HPDE6-E6E7 (cell line): Measurements from ENCODE around the gene KMT5B.
"Not testable (repeated sequence)": the region's sequence is repeated elsewhere in the genome, so short reads cannot be mapped to it uniquely, and the experiment has no call there.

Experiments
- DNase-seq: peaks from one replicate; pipeline ENCODE4 v3.0.0; 2011; ENCODE audit warnings: missing footprints; ENCODE audit errors: extremely low spot score

KMT5B gene

DNA sequence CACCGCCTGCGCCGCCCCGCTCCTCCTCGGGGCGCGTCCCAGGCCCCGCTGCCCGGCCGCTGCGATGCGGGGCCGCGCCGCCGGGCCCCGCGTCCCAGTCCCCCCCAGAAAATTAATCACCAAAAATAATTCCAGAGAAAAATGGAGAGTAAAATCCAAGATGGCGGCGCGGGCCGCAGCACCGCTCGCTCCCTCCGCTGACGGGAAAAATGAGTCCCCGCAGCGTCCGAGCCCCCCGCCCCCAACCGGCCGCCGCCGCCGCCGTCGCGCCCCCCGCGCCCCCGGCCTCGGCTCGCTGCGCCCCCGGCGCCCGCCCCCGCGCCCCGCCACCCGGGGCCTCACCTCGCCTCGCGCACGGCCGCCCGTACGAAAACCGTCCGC, at the start of gene KMT5B:
TSS of gene KMT5B (minus strand) at position 162 of the 381 bp plus-strand sequence. CDS start 23,220 bp downstream, outside the sequence.
- DNase-seq = no peak

DNA sequence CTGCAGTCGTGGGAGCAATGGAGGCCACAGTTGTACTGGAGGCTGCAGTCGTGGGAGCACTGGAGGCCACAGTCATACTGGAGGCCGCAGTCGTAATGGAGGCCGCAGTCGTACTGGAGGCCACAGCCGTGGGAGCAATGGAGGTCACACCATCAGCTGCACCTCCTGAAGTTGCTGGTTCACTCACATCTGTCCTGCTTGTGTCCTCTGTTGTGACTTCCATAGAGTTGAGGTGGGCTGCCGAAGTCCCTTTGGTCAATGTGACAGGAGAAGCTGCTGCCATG, 49.4 kb upstream of the KMT5B start:
- no peak for DNase-seq

DNA sequence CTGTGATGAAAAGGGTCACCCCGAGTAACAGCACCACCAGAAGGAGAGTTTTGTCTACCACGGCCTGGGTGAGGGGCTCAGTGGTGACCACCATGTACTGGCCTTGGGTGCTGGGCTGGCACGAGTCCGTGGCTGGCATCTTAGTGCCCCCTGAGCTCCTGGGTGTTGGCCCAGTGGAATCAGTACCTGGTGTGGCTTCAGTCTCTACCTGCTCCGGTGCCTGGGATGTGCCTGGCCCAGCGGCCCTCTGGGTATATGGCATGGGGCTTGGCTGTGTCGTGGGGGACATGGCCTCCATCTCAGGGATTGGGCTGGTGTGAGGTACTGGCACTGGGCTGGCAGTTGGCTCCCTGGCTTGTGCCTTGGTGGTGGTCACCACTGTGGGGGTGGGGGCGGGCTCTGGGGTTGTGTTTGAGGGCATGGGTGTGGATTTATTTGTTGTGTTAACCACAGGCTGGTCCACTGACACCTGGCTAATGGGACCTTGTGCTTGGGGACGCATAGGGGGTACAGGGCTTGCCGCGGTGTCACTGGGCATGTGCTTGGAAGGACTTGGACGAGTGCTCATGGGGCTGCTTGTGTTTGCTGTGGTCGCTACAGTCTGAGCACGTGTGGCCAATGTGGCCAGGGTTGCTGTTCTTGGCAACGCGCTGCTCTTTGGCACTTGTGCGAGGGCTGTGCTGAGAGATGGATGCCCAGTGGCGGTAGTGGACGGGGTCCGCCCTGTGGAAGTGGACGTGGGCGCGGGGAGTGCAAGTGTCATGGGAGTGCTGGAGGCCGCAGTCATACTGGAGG, 48.9 kb upstream of the KMT5B start:
- DNase-seq = no peak

- no peak for DNase-seq
Measured at GRCh38 chr11:68261006-68261405, 47.9 kb upstream of the KMT5B start.

- no peak for DNase-seq
Measured at GRCh38 chr11:68260484-68260883, 47.4 kb upstream of the KMT5B start.

- no peak for DNase-seq
Measured at GRCh38 chr11:68259122-68259959, 46.2 kb upstream of the KMT5B start.

DNA sequence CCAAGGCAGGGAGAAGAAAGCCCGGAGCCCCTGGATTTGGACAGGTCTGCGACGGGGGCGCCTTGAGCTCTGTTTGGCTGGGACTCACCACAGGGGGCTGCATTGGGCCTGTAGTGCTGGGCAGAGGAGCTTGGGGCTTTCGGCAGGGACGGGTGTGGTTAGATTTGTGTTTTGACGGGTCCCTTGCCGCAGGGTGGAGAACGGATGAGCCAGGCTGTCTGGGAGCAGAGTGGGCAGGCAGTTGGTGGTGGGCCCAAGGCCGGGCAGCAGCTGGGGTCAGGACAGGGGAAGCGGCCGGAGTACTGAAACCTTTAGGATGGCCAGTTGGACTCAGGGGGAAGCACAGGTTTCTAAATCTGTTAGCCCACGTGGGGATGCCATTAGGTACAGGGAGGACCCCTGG, 45.3 kb upstream of the KMT5B start:
- DNase-seq = no peak

- DNase-seq = peak; percentile 70
Measured at GRCh38 chr11:68257477-68258362, 44.6 kb upstream of the KMT5B start.

DNA sequence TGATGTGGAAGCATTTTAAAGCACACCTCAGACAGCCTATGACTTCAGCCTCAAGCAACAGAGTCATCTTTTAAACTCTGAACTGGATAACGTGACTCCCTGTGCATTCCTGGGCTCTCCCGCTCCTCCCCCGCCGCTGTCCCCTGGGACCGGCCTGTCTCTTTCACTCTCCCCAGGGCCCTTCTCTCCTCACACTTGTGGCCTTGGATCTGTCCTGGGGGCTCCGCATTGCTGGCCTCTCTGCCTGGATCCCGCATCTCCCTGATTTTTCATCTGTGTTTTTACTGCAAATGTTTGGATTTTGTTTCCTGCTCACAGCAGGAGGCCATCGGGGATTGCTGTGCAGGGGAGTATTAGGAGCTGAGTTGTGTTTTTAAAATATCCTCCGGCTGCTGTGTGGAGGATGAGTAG, 43.2 kb upstream of the KMT5B start:
- no peak for DNase-seq

- DNase-seq = no peak
Measured at GRCh38 chr11:68255526-68255925, 42.4 kb upstream of the KMT5B start.

DNA sequence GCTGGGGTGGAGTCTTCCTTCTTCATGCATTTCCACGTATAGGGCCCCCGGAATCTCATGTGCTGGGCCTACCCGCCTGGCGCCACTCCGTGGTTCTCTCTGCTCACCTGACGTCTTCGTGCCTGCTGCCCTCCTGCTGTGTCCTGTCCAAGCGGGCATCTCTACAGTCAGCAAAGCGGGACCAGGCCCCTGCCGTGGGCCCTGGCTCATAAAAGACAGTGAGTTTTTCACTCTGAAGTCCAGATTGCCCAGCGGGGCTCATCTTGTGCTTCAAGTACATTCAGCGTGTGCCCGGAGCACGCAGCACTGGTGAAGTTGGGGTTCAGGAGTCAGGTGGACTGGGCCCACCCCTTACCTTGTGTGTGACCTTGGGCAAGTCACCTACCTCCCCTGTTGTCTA, 41.3 kb upstream of the KMT5B start:
- no peak for DNase-seq

DNA sequence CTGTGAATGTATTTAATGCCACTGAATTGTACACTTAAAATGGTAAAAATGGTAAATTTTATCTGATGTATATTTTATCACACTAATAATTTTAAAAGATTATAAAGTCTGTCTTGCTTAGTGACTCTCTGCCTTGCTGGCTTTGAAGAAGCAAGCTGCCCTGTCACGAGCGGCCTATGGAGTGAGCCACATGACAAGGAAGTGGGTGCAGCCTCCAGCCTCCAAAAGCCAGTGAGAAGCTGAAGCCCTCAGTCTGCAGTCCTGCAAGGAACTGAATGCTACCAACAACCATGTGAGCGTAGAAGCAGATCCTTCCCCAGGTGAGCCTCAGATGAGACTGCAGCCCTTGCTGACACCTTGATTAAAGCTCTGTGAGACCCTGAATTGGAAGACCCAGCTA, 38.7 kb upstream of the KMT5B start:
- no peak for DNase-seq

DNA sequence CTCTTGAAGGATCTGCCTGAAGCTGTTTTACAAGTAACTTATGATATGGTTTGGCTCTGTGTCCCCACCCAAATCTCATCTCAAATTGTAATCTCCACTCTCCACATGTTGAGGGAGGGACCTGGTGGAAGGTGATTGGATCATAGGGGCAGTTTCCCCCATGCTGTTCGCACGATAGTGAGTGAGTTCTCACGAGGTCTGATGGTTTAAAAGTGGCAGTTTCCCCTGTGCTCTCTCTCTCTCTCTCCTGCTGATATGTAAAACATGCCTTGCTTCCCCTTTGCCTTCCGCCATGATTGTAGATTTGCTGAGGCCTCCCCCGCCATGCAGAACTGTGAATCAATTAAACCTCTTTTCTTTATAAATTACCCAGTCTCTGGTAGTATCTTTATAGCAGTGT, 31.8 kb upstream of the KMT5B start:
- not testable (repeated sequence) for DNase-seq

DNA sequence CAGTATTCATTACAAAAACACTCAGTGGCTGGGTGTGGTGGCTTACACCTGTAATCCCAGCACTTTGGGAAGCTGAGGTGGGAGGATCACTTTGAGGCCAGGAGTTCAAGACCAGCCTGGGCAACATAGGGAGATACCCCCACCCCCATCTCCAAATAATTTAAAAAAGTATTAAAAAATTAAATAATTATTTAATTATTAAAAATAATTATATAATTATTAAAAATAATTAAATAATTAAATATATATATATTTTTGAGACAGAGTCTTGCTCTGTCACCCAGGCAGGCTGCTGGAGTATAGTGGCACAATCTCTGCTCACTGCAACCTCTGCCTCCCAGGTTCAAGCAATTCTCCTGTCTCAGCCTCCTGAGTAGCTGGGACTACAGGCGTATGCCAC, 30.8 kb upstream of the KMT5B start:
- DNase-seq = not testable (repeated sequence)

- no peak for DNase-seq
Measured at GRCh38 chr11:68242616-68243015, 29.5 kb upstream of the KMT5B start.

DNA sequence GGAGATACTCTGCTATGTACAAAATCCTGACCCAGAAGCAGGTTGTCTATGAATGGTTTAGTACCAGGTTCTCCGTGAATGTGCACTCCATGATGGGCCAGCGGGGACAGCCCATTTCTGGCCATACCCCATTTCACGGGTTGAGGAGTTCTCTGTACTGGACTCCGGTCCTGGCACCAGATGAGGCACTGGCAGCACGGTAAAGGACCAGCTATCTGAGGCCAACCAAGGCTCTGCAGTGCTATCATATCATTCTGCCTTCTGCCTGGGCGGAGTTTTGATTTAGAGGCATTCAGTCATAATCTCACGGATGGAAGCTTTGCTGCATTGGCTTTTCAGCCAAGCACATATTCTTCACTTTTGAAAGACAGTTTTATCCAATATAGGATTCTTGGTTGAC, 18.5 kb upstream of the KMT5B start:
- no peak for DNase-seq

GRCh38 chr11:68229601-68230000, 16.5 kb upstream of the KMT5B start:
- DNase-seq = no peak

DNA sequence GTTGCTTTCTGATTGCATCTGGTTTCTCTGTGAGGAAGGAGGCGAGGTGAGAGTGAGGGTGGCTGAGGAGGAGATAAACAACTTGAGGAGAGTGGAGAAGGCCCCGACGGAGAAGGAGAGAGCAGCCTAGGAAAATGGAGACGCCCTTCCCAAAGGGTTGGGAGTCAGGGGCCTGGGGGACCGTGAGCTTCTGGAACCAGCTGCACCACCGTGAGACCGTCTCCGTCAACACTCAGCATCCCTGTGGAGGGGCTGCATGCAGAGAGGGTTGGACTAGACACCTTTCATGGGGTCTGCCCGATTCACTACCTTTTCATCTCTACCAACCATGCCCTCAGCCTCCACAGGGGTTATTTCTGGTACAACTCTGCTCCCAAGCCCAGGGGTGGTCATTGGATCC, 13.3 kb upstream of the KMT5B start:
- no peak for DNase-seq

- DNase-seq = no peak
Measured at GRCh38 chr11:68224606-68225005, 11.5 kb upstream of the KMT5B start.

DNA sequence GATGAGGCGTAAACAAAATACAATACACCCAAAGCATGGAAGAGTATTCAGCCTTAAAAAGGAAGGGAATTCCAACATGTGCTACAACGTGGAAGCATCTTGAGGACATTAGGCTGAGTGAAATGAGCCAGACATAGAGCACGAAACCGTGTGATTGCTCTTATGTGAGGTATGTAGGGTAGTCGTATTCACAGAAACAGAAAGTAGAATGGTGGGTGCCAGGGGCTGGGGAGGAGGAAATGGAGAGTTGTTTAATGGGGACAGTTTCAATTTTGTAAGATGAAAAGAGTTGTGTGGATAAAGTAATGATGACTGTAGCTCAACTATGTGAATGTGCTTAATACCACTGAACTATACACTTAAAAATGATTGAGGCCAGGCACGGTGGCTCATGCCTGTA, 10.2 kb upstream of the KMT5B start:
- no peak for DNase-seq

- DNase-seq = no peak
Measured at GRCh38 chr11:68221406-68221805, 8.3 kb upstream of the KMT5B start.
